Panc1 (cell line): Measurements from ENCODE around the gene GTF2H3. TPM values are rescaled to one million over a fixed set of nuclear protein-coding genes. Genes with fewer than 3 reads are reported as not detected.

ENCODE experiments used
- ATAC-seq: fragments of 200-7000 bp; cut with Tn5 transposase; 2 replicates; pipeline ENCODE4 v1.9.1; 2020; ENCODE audit warnings: mild to moderate bottlenecking, moderate library complexity
- BruUV-seq: library from RNA; stranded (reverse); fragments of 400-500 nt; replicated peaks from 2 replicates; lab custom pipeline; 2021; lab: Mats Ljungman, UMichigan
- CTCF ChIA-PET: fragments of 300-600 bp; sonication (Branson Sonifier 250); formaldehyde crosslinking; loops from one replicate; lab custom pipeline; 2022; ENCODE audit warnings: antibody characterized with exemption; lab: Charles Lee
- POLR2A ChIA-PET: fragments of 300-600 bp; sonication (Branson Sonifier 250); formaldehyde crosslinking; loops from one replicate; lab custom pipeline; 2022; ENCODE audit warnings: antibody characterized with exemption; lab: Charles Lee
- DNase-seq: peaks from one replicate; pipeline ENCODE4 v3.0.0-alpha.2; 2010; ENCODE audit warnings: low read depth, low spot score
- H3K27ac ChIP-seq: 2 replicates; pipeline ENCODE4 v1.5.1; 2011; ENCODE audit warnings: mild to moderate bottlenecking, low read length, inconsistent platforms
- H3K27me3 ChIP-seq: fragments of 200-500 bp; sonication (Bioruptor generic); 2 replicates; pipeline ENCODE4 v1.6.0; 2014; ENCODE audit warnings: low read length, inconsistent platforms; ENCODE audit not compliant: control insufficient read depth, insufficient read depth
- H3K36me3 ChIP-seq: fragments of 200-500 bp; sonication (Bioruptor generic); 2 replicates; pipeline ENCODE4 v1.5.1; 2014; ENCODE audit warnings: inconsistent platforms, mild to moderate bottlenecking, low read length, moderate library complexity; ENCODE audit not compliant: control insufficient read depth, insufficient read depth
- H3K4me1 ChIP-seq: 2 replicates; pipeline ENCODE4 v1.5.1; 2011; ENCODE audit warnings: inconsistent platforms, mild to moderate bottlenecking, low read length, moderate library complexity; ENCODE audit not compliant: control insufficient read depth, insufficient read depth
- H3K4me3 ChIP-seq, 2 experiments: 2 replicates each; pipeline ENCODE4 v1.5.1; 2011 to 2012; ENCODE audit warnings: low read depth in 2 of 2, low read length in 2 of 2, mild to moderate bottlenecking in 2 of 2, inconsistent platforms in 1 of 2, moderate library complexity in 1 of 2
- H3K9me3 ChIP-seq: fragments of 200-500 bp; sonication (Bioruptor generic); 2 replicates; pipeline ENCODE4 v1.5.1; 2014; ENCODE audit warnings: low read depth, mild to moderate bottlenecking, inconsistent platforms, low read length, moderate library complexity; ENCODE audit not compliant: control insufficient read depth, insufficient read depth
- POLR2AphosphoS5 ChIP-seq: IDR thresholded peaks from 2 replicates; pipeline ENCODE4 v1.6.1; 2012; ENCODE audit warnings: mild to moderate bottlenecking, low read depth, low read length, moderate library complexity
- SIN3A ChIP-seq: IDR thresholded peaks from 2 replicates; pipeline ENCODE4 v1.6.1; 2012; ENCODE audit warnings: low read depth, mild to moderate bottlenecking, low read length, moderate library complexity, borderline replicate concordance; ENCODE audit not compliant: insufficient read depth
- TCF7L2 ChIP-seq: IDR thresholded peaks from 2 replicates; pipeline ENCODE4 v1.6.1; 2011; ENCODE audit warnings: mild to moderate bottlenecking, low read depth, low read length, inconsistent platforms
- in situ Hi-C: cut with HindIII; loops from 2 replicates; pipeline ENCODE4 v1.10.0; 2016; ENCODE audit warnings: low sequenced_read_pairs, low pct_unique_long_range_greater_than_20kb
- intact Hi-C: fragments of 100-400 bp; cut with micrococcal nuclease; formaldehyde crosslinking; loops from one replicate; pipeline ENCODE4 v1.10.0; 2022; ENCODE audit not compliant: unreplicated experiment
- total RNA-seq: library from RNA; stranded (reverse); gene quantifications from one replicate; pipeline ENCODE4 v1.2.1, GENCODE V29; 2021; ENCODE audit not compliant: unreplicated experiment
- TF ChIP-seq, protein P1 (sequence below): fragments of 450-650 bp; IDR thresholded peaks from 2 replicates; pipeline ENCODE4 v1.5.1; 2017; ENCODE audit warnings: mild to moderate bottlenecking
- TF ChIP-seq, protein P2 (sequence below), 2 experiments: IDR thresholded peaks; 2 replicates each; pipeline ENCODE4 v1.6.1; 2011 to 2012; ENCODE audit warnings: low read depth in 2 of 2, control low read depth in 1 of 2, low read length in 1 of 2, mild to moderate bottlenecking in 1 of 2, moderate library complexity in 1 of 2; ENCODE audit not compliant: insufficient read depth in 1 of 2

GTF2H3 gene
- total RNA-seq, 1 experiment from 2014 or later = 40.7 TPM

DNA sequence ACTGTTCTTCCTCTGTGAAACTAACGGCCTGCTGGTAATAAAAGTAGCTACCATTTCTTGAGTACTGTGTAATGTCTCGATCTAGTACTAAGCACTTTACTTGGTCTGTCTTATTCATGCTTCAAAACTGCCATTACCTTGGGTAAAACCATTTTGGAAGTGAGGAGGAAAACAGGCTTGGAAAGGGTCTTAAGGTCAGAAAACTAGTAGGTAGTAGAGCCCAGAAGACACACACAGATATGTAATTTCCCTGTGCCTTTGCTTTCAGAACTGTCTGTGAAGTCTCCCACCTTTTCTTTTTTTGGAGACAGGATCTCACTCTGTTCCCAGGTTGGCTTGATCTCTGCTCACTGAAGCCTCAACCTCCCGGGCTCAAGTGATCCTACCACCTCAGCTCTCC lies 35.1 kb upstream of the GTF2H3 start:
- ChIA-PET POLR2A (no interaction called here), CTCF (no interaction called here)
- TF ChIP-seq, protein P1, sequence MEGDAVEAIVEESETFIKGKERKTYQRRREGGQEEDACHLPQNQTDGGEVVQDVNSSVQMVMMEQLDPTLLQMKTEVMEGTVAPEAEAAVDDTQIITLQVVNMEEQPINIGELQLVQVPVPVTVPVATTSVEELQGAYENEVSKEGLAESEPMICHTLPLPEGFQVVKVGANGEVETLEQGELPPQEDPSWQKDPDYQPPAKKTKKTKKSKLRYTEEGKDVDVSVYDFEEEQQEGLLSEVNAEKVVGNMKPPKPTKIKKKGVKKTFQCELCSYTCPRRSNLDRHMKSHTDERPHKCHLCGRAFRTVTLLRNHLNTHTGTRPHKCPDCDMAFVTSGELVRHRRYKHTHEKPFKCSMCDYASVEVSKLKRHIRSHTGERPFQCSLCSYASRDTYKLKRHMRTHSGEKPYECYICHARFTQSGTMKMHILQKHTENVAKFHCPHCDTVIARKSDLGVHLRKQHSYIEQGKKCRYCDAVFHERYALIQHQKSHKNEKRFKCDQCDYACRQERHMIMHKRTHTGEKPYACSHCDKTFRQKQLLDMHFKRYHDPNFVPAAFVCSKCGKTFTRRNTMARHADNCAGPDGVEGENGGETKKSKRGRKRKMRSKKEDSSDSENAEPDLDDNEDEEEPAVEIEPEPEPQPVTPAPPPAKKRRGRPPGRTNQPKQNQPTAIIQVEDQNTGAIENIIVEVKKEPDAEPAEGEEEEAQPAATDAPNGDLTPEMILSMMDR = no peak
- TF ChIP-seq POLR2AphosphoS5 (no peak), TCF7L2 (no peak), SIN3A (no peak)
- TF ChIP-seq, protein P2, sequence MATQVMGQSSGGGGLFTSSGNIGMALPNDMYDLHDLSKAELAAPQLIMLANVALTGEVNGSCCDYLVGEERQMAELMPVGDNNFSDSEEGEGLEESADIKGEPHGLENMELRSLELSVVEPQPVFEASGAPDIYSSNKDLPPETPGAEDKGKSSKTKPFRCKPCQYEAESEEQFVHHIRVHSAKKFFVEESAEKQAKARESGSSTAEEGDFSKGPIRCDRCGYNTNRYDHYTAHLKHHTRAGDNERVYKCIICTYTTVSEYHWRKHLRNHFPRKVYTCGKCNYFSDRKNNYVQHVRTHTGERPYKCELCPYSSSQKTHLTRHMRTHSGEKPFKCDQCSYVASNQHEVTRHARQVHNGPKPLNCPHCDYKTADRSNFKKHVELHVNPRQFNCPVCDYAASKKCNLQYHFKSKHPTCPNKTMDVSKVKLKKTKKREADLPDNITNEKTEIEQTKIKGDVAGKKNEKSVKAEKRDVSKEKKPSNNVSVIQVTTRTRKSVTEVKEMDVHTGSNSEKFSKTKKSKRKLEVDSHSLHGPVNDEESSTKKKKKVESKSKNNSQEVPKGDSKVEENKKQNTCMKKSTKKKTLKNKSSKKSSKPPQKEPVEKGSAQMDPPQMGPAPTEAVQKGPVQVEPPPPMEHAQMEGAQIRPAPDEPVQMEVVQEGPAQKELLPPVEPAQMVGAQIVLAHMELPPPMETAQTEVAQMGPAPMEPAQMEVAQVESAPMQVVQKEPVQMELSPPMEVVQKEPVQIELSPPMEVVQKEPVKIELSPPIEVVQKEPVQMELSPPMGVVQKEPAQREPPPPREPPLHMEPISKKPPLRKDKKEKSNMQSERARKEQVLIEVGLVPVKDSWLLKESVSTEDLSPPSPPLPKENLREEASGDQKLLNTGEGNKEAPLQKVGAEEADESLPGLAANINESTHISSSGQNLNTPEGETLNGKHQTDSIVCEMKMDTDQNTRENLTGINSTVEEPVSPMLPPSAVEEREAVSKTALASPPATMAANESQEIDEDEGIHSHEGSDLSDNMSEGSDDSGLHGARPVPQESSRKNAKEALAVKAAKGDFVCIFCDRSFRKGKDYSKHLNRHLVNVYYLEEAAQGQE (IDR thresholded peaks at IDR 0.05; ENCODE audit: insufficient read depth in 1 of 2, low read depth in 2 of 2, low read length in 1 of 2) = no peak
- intact Hi-C loops (no loop called here), in situ Hi-C loops (no loop called here)
- Histone ChIP-seq H3K4me3 (no peak overlapping the region), H3K27ac (no peak overlapping the region), H3K27me3 (no peaks in the 10 kb centered on the region), H3K9me3 (no peaks in the 10 kb centered on the region), H3K4me1 (peaks cover 7% of the 10 kb centered on the region; the same call in 1 of the 2 replicates), H3K36me3 (peaks cover 22% of the 10 kb centered on the region)
- ATAC-seq (no peak), DNase-seq (no peak)
- no TSS peak for BruUV-seq

DNA sequence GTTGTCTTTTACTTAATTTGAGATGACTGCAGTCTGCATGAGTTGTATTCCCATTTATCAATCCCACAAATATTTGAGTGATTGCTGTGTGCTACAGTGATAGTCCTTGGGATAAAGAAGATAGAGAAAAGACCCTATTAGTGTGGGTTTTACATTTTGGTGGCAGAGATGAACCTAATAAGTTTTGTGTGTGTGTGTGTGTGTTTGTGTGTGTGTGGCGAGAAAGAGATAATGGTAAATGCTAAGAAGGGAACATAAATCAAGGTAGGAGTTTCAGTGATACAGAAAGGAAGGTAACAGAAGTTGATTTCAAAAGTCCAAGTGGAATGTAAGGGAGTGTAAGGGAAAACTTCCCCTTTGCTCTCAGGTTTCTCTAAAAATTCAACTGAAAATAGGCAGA lies 34.3 kb upstream of the GTF2H3 start:
- H3K27ac ChIP-seq = no peak overlapping the region
- peaks cover 7% of the 10 kb centered on the region; the same call in 1 of the 2 replicates for H3K4me1 ChIP-seq
- no TSS peak for BruUV-seq
- DNase-seq (no peak), ATAC-seq (no peak)
- H3K36me3 ChIP-seq = peaks cover 22% of the 10 kb centered on the region
- no peak for TF ChIP-seq POLR2AphosphoS5
- TF ChIP-seq TCF7L2 = no peak
- TF ChIP-seq, protein P1 = no peak
- TF ChIP-seq, protein P2 (IDR thresholded peaks at IDR 0.05; ENCODE audit: insufficient read depth in 1 of 2, low read depth in 2 of 2, low read length in 1 of 2) = no peak
- TF ChIP-seq SIN3A = no peak
- H3K4me3 ChIP-seq = no peak overlapping the region
- POLR2A ChIA-PET = no interaction called here
- in situ Hi-C loops = no loop called here
- intact Hi-C loops = no loop called here
- H3K27me3 ChIP-seq = no peaks in the 10 kb centered on the region
- H3K9me3 ChIP-seq = no peaks in the 10 kb centered on the region
- CTCF ChIA-PET = no interaction called here
